KMS-11 (cell line): ENCODE results near the gene GLYAT.

Source experiments
- H2AFZ ChIP-seq: fragments of 200-600 bp; sonication (generic); 2 replicates; pipeline ENCODE4 v1.6.1; 2016; ENCODE audit warnings: antibody characterized with exemption, mixed run types, low read depth
- H3K27ac ChIP-seq: fragments of 200-600 bp; sonication (generic); 2 replicates; pipeline ENCODE4 v1.6.1; 2016; ENCODE audit warnings: mild to moderate bottlenecking, mixed run types
- H3K27me3 ChIP-seq: fragments of 200-600 bp; sonication (generic); 2 replicates; pipeline ENCODE4 v1.6.1; 2017; ENCODE audit warnings: mild to moderate bottlenecking, low read depth, mixed run types, moderate library complexity; ENCODE audit not compliant: insufficient read depth
- H3K36me3 ChIP-seq: fragments of 200-600 bp; sonication (generic); 2 replicates; pipeline ENCODE4 v1.6.1; 2017; ENCODE audit warnings: mild to moderate bottlenecking, mixed run types; ENCODE audit not compliant: insufficient read depth
- H3K4me1 ChIP-seq: fragments of 200-600 bp; sonication (generic); 2 replicates; pipeline ENCODE4 v1.6.1; 2016; ENCODE audit warnings: mild to moderate bottlenecking, low read depth, mixed run types; ENCODE audit not compliant: poor library complexity, severe bottlenecking
- H3K4me2 ChIP-seq: fragments of 200-600 bp; sonication (generic); 2 replicates; pipeline ENCODE4 v1.7.0; 2016; ENCODE audit warnings: mild to moderate bottlenecking, mixed run types
- H3K4me3 ChIP-seq: fragments of 200-600 bp; sonication (generic); IDR thresholded peaks from 2 replicates; pipeline ENCODE4 v1.6.1; 2017; ENCODE audit warnings: low read depth, low read length, mixed read lengths; ENCODE audit not compliant: insufficient read depth
- H3K79me2 ChIP-seq: fragments of 200-600 bp; sonication (generic); 2 replicates; pipeline ENCODE4 v1.6.1; 2016; ENCODE audit warnings: low read depth, mixed run types; ENCODE audit not compliant: insufficient read depth
- H3K9ac ChIP-seq: fragments of 200-600 bp; sonication (generic); 2 replicates; pipeline ENCODE4 v1.6.1; 2016; ENCODE audit warnings: mild to moderate bottlenecking, mixed run types
- H4K20me1 ChIP-seq: fragments of 200-600 bp; sonication (generic); 2 replicates; pipeline ENCODE4 v1.6.1; 2016; ENCODE audit warnings: mild to moderate bottlenecking, mixed run types; ENCODE audit not compliant: insufficient read depth
- TF ChIP-seq, protein P1 (sequence below): fragments of 200-600 bp; sonication (generic); conservative IDR thresholded peaks from 2 replicates; pipeline ENCODE4 v1.6.1; 2017; ENCODE audit warnings: low read depth, mild to moderate bottlenecking, antibody characterized with exemption, low read length, moderate library complexity, mixed read lengths

Gene GLYAT

DNA sequence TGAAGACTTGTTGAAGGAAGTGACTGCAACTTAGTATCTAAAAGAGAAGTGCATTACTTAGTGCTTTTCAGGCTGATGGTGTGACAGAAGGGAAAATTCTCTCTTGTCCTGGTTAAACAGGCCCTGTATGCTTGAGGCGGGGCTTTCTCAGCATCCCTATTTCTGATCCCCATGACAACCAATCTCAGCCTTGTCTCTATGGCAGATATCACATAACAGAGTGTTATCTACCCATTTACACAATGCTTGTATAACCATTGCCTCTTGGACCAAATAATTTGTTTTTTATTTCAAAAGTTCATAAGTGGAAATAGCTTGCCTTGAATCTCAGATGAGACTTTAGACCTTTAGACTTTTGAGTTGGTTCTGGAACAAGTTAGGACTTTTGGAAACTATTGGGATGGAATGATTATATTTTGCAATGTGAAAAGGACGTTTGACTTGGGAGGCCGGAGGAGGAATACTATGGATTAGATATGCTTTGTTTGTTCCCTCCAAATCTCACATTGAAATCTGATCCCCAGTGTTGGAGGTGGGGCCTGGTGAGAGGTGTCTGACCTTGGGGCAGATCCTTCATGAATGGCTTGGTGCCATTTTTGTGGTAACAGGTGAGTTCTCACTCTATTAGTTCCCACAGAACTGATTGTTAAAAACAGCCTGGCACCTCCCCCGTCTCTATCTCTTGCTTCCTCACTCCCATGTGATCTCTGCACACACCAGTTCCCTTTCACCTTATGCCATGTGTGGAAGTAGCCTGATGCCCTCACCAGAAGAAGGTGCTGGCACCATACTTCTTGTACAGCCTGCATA is 3.1 kb upstream of the GLYAT start:
- H3K27ac ChIP-seq: no peak overlapping the region
- no peaks in the 10 kb centered on the region for H3K79me2 ChIP-seq
- TF ChIP-seq, protein P1, sequence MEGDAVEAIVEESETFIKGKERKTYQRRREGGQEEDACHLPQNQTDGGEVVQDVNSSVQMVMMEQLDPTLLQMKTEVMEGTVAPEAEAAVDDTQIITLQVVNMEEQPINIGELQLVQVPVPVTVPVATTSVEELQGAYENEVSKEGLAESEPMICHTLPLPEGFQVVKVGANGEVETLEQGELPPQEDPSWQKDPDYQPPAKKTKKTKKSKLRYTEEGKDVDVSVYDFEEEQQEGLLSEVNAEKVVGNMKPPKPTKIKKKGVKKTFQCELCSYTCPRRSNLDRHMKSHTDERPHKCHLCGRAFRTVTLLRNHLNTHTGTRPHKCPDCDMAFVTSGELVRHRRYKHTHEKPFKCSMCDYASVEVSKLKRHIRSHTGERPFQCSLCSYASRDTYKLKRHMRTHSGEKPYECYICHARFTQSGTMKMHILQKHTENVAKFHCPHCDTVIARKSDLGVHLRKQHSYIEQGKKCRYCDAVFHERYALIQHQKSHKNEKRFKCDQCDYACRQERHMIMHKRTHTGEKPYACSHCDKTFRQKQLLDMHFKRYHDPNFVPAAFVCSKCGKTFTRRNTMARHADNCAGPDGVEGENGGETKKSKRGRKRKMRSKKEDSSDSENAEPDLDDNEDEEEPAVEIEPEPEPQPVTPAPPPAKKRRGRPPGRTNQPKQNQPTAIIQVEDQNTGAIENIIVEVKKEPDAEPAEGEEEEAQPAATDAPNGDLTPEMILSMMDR: no peak
- peaks cover 28% of the 10 kb centered on the region for H3K4me1 ChIP-seq
- no peaks in the 10 kb centered on the region for H4K20me1 ChIP-seq
- no peak overlapping the region for H2AFZ ChIP-seq
- H3K4me3 ChIP-seq: no peak overlapping the region
- no peak overlapping the region for H3K9ac ChIP-seq
- no peaks in the 10 kb centered on the region for H3K36me3 ChIP-seq
- no peaks in the 10 kb centered on the region for H3K27me3 ChIP-seq
- H3K4me2 ChIP-seq: 0 out of 2 replicates have a peak overlapping the region, but pooled peaks have one; percentile 15

DNA sequence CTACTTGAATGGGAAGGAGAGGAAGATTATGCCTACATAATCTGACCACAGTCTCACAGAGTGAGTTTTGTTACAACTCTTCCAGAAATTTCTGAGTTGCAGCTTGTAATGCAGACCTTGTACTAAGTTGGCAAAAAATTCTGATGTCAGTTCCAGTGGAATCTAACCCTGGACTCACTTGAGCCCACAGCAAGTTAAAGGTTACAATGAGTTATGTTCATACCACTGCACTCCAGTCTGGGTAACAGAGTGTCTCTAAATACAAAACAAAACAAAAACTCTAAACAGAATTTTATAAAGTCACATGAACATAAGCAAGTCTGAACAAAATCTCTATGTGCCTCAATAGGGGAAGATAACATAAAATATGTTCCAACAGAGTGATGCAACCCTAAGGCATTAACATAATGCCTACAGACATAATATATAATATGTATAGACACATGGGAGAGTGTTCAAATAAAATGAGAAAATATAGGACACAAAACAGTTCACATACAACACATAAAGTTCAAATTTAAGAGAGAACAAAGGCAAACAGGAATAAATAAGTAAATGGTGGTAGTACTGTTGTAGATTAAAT is 1.1 kb downstream of the GLYAT start:
- TF ChIP-seq, protein P1: no peak
- Histone ChIP-seq H4K20me1 (no peaks in the 10 kb centered on the region), H2AFZ (no peak overlapping the region), H3K4me3 (no peak overlapping the region), H3K27ac (no peak overlapping the region), H3K27me3 (no peaks in the 10 kb centered on the region), H3K36me3 (no peaks in the 10 kb centered on the region), H3K79me2 (no peaks in the 10 kb centered on the region), H3K4me2 (no peak overlapping the region), H3K4me1 (peaks cover 19% of the 10 kb centered on the region), H3K9ac (no peak overlapping the region)

DNA sequence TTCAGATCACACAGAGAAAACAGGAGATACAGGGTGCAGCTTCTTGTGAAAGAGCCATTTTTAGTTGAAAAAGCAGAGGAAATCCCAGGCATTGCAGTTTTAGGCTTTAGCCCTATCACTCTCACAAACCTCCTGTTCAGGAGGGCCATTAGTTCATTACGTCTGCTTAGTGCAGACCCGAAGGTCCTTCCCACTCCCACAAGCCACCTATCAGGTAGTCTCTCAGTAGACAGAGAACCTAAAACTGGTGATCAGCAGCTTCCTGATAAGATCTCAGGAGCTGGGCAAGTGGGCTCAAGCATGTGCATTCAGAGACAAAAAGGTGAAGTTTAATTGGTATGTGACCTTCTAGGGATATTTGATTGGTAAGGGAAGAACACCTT is 4.3 kb downstream of the GLYAT start:
- H3K4me3 ChIP-seq: no peak overlapping the region
- H4K20me1 ChIP-seq: no peaks in the 10 kb centered on the region
- H3K27me3 ChIP-seq: no peaks in the 10 kb centered on the region
- TF ChIP-seq, protein P1: no peak
- no peak overlapping the region for H3K9ac ChIP-seq
- no peaks in the 10 kb centered on the region for H3K36me3 ChIP-seq
- H2AFZ ChIP-seq: peak overlapping the region; percentile 8
- H3K4me1 ChIP-seq: peaks cover 9% of the 10 kb centered on the region
- H3K4me2 ChIP-seq: no peak overlapping the region
- no peak overlapping the region for H3K27ac ChIP-seq
- H3K79me2 ChIP-seq: no peaks in the 10 kb centered on the region

DNA sequence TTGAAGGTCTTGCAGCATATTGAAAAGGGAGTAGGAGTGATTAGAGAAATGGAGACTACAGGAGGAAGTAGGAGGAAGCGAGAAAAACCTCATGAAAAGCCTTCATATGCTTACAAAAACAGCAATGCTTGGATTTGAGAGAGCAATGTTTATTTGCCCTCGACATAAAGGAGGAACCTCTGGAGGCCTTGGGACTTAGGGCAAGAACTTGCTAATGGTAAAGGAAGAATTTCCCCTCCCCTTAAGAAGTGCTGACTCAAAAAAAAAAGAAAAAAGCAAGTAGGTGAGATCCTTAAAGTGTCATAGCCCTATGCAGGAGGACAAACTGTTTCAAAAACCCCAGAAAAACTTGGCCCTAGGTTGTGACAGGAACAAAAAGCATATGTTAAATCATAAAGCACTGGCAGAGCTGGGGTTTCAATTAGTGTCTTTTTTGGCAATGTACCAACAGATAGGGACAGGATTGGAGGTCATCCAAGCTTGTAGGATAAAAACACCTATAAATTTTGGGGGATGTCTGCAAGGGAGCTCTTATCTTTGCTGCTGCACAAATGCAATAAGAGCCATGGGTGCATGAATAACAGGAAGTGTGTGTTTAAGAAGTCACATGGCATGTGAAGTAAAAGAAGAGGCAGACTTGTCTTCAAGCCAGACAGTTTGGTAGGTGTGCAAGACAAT is 4.9 kb downstream of the GLYAT start:
- Histone ChIP-seq H3K9ac (no peak overlapping the region), H3K36me3 (no peaks in the 10 kb centered on the region), H3K79me2 (no peaks in the 10 kb centered on the region), H3K4me2 (no peak overlapping the region), H3K27me3 (no peaks in the 10 kb centered on the region), H2AFZ (peak overlapping the region; percentile 8), H4K20me1 (no peaks in the 10 kb centered on the region), H3K4me3 (no peak overlapping the region), H3K4me1 (peaks cover 9% of the 10 kb centered on the region), H3K27ac (no peak overlapping the region)
- TF ChIP-seq, protein P1: no peak
